UCSD-AML1 (cell line): Measurements from ENCODE around the gene CAPN13.

Experiments used
- DNase-seq: peaks from one replicate; lab custom pipeline; 2025; ENCODE audit not compliant: unreplicated experiment; lab: John Stamatoyannopoulos, UW

The CAPN13 gene

GRCh38 chr2:30731706-30732105 lies 75.5 kb downstream of the CAPN13 start:
- no peak for DNase-seq

- DNase-seq = no peak
Observed at GRCh38 chr2:30730736-30731647, 76.3 kb downstream of the CAPN13 start.

DNA sequence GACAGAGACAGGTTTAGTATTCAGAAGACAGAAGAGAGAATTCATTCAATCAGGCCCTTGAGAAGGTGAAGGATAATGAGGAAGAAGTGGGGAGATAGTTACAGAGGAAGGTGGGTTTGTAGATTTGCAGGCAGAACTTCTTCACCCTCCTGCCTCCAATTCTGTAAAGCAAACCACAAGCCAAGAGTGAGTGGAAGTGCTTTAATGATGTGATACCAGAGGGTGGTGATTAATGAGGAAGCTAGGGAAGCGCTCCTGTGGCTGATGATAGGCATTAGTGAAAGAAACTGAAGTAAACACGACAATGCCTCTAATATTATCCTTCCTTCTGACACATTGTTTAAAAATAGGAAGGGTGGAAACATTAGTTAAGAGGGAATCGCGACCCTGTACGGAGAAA lies 78.2 kb downstream of the CAPN13 start:
- DNase-seq = no peak

- DNase-seq = no peak
Observed at GRCh38 chr2:30722936-30723725, 84.1 kb downstream of the CAPN13 start.

DNA sequence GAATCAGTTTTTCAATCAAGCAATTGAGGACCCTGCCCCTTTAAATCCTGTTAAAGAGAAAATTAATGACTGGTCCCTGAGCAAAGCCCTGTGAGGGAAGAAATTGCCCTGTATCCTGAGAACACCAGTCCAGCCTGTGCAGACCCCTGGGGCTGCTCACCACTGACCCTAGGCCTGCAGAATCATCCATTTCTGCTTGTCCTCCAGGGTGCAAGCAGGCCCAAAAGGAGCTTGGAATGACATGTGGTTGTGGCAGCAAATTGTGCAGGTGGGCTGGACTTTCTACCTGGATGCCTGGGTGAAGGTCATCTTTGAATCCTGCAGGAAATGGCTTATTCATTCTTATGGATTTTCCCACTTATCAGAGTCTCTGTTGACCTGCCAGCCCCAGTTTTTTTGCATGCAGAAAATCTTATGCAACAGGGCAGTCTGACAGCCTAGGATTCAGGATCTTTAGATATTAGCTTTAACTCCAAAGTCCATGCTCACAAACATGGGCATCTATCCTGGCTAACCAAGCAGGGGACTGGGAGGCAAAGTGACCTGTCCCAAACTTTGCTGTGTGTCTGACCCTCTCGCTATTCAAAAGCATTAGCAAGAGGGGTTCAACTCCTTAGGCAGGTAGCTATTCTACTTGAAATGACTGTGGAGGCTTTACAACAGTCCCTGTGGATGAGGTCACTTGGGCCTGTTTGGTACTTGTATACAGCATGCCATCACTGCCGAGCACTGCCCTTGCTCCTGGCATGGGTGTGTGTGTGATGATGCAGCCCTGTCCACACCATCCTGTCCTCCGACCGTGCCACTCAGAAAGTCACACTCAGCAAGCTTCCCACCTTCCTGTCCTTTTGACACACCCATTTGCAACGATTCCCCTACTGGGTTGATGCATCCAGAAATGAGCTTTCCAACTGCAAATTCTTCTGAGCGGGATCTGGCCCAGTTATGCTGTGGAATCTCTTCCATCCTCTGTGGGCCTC lies 85.3 kb downstream of the CAPN13 start:
- DNase-seq = no peak

- no peak for DNase-seq
Observed at GRCh38 chr2:30721241-30721640, 86.0 kb downstream of the CAPN13 start.

DNA sequence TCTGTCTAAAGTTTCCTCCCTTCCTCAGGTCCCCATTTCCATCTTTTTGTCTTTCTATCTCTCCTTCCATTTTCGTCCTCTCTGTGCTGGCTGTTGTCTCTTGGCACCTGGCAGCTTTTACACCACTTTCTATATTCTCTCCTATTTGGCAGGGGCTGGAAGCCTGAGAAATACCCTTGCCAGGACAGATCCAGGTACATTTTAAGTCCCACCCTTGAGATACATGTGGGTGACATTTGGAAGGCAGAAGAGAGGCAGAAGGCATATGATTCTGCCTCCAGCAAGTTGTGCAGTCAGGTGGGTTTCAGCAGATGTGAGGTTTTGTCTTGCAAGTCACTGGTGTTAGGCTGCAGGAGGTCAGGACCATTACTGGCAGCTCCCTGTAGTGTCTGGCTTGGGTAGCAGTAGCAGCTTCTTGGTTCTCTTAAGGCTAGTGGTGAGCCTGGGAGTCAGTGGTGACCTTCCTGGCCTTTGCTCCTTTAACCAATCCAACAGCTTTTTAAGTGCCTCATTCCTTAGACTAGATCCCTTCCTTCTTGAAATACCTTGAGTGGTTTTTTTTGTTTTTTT lies 90.1 kb downstream of the CAPN13 start:
- DNase-seq = no peak

- no peak for DNase-seq
Observed at GRCh38 chr2:30716123-30716900, 90.9 kb downstream of the CAPN13 start.

DNA sequence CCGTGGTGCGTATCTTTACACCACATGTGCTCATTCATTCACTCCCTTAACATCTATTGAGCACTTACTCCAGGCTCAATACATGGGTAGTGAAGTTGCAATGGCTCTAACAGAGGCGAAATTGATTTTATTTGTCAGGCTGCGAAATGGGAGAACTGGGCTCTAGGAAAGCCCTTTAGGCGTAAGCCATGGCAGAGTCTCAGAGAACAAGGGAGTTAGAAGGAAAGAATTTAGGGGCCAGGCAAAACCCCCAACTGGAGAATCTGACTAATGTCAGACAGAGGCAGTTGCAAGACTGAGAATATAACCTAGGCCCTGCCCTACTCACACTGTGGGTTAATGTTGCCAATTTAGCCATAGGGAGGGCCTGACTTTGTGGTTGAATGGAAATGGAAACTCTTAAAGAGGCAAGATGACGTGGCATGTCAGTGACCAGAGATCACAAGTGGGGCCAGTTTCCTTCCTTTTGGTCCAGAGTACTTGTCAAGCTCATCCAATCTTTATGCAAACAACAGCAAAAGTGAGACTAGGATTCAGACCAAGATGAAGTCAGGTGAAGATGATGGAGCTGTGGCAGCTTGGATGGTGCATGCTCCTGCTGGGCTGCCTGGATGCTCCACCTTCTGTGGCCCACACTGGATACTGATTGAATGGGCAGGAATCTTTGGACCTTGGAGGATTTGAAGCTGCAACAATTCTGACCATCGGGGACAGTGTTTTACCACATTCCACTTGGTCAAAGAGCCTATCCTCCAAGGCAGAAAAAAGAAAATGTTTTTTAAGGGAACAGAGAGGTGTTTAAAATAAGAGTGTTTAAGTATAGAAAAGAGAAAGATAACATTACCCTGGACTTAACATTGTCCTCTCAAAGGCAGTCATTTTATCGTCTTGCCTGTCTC lies 92.2 kb downstream of the CAPN13 start:
- DNase-seq = peak; percentile 37

DNA sequence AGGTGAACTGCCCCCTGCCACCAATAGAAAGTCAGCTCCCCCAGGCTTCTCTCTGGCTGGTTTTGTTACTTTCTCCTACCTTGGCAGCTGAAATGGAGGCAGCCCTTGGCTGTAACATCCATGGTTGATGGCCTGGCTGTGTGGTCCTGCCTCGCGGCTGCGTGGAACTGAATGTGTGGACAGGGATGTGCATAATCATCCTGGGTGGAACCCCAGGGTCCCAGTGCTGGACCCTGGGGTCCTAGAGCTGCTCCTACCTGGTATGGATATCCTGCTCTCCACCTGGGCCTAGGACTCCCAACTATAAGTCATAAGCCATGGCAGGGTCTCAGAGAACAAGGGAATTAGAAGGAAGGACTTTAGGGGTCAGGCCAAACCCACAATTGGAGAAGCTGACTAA lies 93.5 kb downstream of the CAPN13 start:
- no peak for DNase-seq

DNA sequence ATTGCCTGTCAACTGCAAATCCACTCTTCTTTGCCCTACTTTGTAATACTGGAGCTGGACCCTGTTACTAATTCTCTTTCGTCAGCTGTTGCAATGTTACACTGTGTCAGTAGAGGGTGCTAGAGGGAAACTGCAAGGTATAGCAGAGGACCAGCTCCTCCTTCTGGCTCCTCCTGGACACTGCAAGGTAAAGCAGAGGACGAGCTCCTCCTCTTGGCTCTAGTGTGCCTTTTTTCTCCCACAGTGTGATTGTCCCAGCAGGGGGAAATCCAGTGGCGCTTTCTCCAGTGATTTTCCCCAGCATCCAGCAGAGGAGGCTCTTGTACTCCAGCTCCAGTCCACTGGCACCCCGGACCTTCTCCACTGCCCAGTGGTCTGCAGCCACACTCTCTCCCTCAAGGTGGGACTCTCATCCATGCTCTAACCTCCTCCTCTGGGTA lies 95.6 kb downstream of the CAPN13 start:
- peak; percentile 69 for DNase-seq

GRCh38 chr2:30710461-30710860 lies 96.8 kb downstream of the CAPN13 start:
- DNase-seq = no peak

DNA sequence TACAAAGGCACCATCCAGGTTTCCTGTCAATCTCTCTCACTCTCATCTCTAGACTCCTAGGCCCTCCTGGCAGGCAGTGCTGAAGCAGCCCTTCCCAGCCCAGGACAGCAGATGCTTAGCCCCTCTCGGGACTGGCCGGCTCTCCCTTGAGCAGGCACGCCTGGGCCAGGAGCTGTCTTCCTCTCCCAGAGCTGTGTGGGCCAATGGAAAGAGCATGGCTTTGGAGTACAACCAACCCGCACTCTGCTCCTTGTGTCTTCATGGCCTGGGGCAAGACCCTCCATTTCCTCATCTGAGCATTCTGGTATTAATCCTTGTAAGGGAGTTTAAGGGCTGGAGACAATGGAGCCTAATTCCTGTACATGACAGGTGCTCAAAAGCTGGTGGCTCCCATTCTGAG lies 97.2 kb downstream of the CAPN13 start:
- DNase-seq = no peak

- DNase-seq = no peak
Observed at GRCh38 chr2:30709516-30709915, 97.7 kb downstream of the CAPN13 start.

DNA sequence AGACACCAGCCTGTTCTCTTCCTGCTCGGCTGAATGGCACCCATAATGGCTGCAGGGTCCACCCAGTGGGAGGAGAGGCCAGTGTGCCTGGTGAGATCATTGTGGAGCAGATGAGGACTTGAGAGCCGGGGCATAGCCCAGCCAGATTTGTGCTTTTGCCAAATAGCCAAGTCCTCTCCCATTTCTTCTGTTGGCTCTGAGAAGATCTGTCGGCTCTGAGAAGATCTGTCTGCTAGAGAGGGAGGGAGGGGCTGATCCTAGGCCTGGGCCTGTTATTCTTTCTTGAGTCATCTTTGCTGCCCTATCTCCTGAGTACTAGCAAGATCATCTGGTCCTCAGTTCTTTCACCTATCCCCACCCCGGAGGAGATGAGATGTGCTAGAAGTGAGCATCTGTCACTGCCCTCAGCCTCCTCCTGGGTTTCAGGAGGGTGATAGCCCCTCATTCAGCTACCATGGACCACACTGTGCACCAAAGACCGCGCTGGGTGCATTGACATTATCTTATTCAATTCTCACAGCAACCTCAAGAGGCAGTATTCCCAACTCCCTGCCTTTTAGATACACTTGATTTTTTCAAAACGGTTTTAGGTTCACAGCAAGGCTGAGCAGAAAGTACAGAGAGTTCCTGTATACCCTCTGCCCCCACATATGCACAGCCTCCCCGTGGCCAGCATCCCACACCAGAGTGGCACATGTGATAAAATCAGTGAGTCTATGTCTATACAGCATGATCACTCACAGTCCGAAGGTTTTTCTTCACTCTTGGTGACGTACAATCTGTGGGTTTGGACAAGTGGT lies 98.6 kb downstream of the CAPN13 start:
- DNase-seq = no peak

GRCh38 chr2:30707304-30707903 lies 99.8 kb downstream of the CAPN13 start:
- DNase-seq = no peak

DNA sequence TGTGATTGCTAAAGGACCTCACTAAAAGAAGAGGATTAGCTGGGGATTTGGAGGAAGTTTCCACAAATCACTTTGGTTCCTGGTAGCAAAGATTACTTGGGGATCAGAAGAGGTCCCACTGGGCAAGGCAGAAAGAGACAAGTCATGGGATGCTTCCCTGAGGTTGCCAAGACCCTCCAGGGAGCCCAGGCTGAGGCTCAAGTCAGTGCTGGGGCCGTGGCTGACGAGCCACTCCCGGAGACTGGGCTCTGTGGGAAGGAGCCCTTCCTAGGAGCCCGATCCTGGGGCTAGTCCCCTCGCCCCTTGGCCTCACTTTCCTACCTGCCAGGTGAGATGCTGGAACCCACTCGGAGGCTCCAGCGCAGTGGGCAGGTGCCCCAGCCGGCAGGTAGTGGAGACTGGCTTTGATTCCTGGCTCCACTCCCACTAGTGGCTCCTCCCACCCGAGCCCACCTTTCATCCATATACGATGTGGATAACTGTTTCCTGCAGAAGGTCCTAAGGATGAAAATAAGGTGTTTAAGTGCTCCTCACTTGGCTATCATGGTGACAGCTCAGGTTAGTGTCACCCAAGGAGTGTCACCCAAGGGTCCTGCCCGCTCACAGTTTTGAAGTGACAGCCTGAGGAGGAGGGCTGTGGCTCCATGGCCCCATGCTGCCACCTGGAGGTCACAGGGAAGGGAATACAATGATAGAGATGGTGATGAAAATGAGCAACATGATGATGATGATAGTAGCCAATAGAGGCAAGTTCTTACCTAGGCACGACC lies 100.5 kb downstream of the CAPN13 start:
- peak; percentile 47 for DNase-seq
